ENCODE measurements around the gene PRKCH. TPM values are rescaled to one million over a fixed set of nuclear protein-coding genes. Genes with fewer than 3 reads are reported as not detected.
A peak's percentile ranks its signal among the peaks of the same experiment; 100 is the strongest.

Gene PRKCH
- total and polyA plus RNA-seq, 10 of the 15 experiments (the other 5 are each of a cell fraction or from before 2014, with no cell fraction given) = 10.7 to 140 (median 33.2) TPM

- TF ChIP-seq PAX5 (IDR thresholded peaks at IDR 0.05; ENCODE audit: borderline replicate concordance, low read depth, low read length) (peak; percentile 58; the same call in 1 of the 2 replicates), NRF1 (conservative IDR thresholded peaks at IDR 0.05; ENCODE audit: low read depth, low read length) (no peak), SIN3A (IDR thresholded peaks at IDR 0.05; ENCODE audit: low read depth, low read length) (no peak), RCOR1 (conservative IDR thresholded peaks at IDR 0.05; ENCODE audit: low read depth, low read length) (no peak), TBL1XR1 (IDR thresholded peaks at IDR 0.05; ENCODE audit: low read depth, low read length) (no peak), ETV6 (conservative IDR thresholded peaks at IDR 0.05 in 1 of 2, IDR thresholded peaks at IDR 0.05 in 1 of 2; ENCODE audit: borderline replicate concordance in 1 of 2, low read depth in 1 of 2) (no peak), JUNB (IDR thresholded peaks at IDR 0.05) (no peak), FOS (IDR thresholded peaks at IDR 0.05; ENCODE audit: borderline replicate concordance, extremely low read depth, insufficient read length) (no peak), BACH1 (IDR thresholded peaks at IDR 0.05; ENCODE audit: borderline replicate concordance) (no peak), SUZ12 (IDR thresholded peaks at IDR 0.05; ENCODE audit: unreplicated experiment) (no peak), HDAC6 (IDR thresholded peaks at IDR 0.05; ENCODE audit: unreplicated experiment) (no peak), TARDBP (IDR thresholded peaks at IDR 0.05; ENCODE audit: borderline replicate concordance) (no peak), E4F1 (IDR thresholded peaks at IDR 0.05; ENCODE audit: borderline replicate concordance, partially characterized antibody) (no peak), NR2C1 (IDR thresholded peaks at IDR 0.05) (peak; percentile 70; the same call in 1 of the 2 replicates), TCF7 (IDR thresholded peaks at IDR 0.05; ENCODE audit: borderline replicate concordance) (no peak; the same call in 1 of the 2 replicates), NKRF (conservative IDR thresholded peaks at IDR 0.05) (no peak), SREBF1 (IDR thresholded peaks at IDR 0.05; ENCODE audit: low read length) (0 out of 2 replicates have a peak, but pooled peaks have one; percentile 13), CEBPZ (IDR thresholded peaks at IDR 0.05; ENCODE audit: low read depth, low read length) (no peak), BRCA1 (IDR thresholded peaks at IDR 0.05; ENCODE audit: low read depth, low read length) (no peak), ZNF384 (IDR thresholded peaks at IDR 0.05; ENCODE audit: borderline replicate concordance, low read depth, low read length) (no peak), BMI1 (IDR thresholded peaks at IDR 0.05; ENCODE audit: borderline replicate concordance) (0 out of 2 replicates have a peak, but pooled peaks have one; percentile 34)
- TF ChIP-seq, protein P1, sequence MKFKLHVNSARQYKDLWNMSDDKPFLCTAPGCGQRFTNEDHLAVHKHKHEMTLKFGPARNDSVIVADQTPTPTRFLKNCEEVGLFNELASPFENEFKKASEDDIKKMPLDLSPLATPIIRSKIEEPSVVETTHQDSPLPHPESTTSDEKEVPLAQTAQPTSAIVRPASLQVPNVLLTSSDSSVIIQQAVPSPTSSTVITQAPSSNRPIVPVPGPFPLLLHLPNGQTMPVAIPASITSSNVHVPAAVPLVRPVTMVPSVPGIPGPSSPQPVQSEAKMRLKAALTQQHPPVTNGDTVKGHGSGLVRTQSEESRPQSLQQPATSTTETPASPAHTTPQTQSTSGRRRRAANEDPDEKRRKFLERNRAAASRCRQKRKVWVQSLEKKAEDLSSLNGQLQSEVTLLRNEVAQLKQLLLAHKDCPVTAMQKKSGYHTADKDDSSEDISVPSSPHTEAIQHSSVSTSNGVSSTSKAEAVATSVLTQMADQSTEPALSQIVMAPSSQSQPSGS (IDR thresholded peaks at IDR 0.05; ENCODE audit: low read length) = 0 out of 2 replicates have a peak, but pooled peaks have one; percentile 32
Measured at GRCh38 chr14:61444215-61444768, 122.9 kb downstream of the PRKCH start (continued).

Data from GM12878 (cell line).